IMR-90 (cell line): Measurements from ENCODE around the gene PRODH.

Experiments used
- BHLHE40 ChIP-seq: fragments of 150-350 bp; IDR thresholded peaks from 2 replicates; pipeline ENCODE4 v1.6.1; 2016; ENCODE audit warnings: mild to moderate bottlenecking, low read depth, low read length
- CEBPB ChIP-seq: IDR thresholded peaks from 2 replicates; pipeline ENCODE4 v1.6.1; 2012; ENCODE audit warnings: low read depth, low read length, improper control_type of control experiment
- CTCF ChIP-seq: conservative IDR thresholded peaks from 2 replicates; pipeline ENCODE4 v1.5.1; 2012; ENCODE audit warnings: mild to moderate bottlenecking, low read depth, low read length, improper control_type of control experiment
- FOS ChIP-seq: fragments of 150-350 bp; IDR thresholded peaks from 2 replicates; pipeline ENCODE4 v1.6.1; 2016; ENCODE audit warnings: low read depth, low read length
- MXI1 ChIP-seq: IDR thresholded peaks from 2 replicates; pipeline ENCODE4 v1.6.1; 2012; ENCODE audit warnings: low read depth, mild to moderate bottlenecking, low read length, moderate library complexity, borderline replicate concordance
- POLR2A ChIP-seq: IDR thresholded peaks from 2 replicates; pipeline ENCODE4 v1.6.1; 2012; ENCODE audit warnings: mild to moderate bottlenecking, low read depth, low read length
- RAD21 ChIP-seq: IDR thresholded peaks from 2 replicates; pipeline ENCODE4 v1.6.1; 2012; ENCODE audit warnings: low read length, improper control_type of control experiment
- RCOR1 ChIP-seq: IDR thresholded peaks from 2 replicates; pipeline ENCODE4 v1.6.1; 2012; ENCODE audit warnings: mild to moderate bottlenecking, low read length, improper control_type of control experiment; ENCODE audit not compliant: insufficient replicate concordance
- RFX5 ChIP-seq: IDR thresholded peaks from 2 replicates; pipeline ENCODE4 v1.8.0; 2012; ENCODE audit warnings: low read depth, mild to moderate bottlenecking, low read length, moderate library complexity
- USF2 ChIP-seq: fragments of 150-350 bp; IDR thresholded peaks from 2 replicates; pipeline ENCODE4 v1.6.1; 2017; ENCODE audit warnings: mild to moderate bottlenecking, antibody characterized with exemption, low read length, low read depth

DNA sequence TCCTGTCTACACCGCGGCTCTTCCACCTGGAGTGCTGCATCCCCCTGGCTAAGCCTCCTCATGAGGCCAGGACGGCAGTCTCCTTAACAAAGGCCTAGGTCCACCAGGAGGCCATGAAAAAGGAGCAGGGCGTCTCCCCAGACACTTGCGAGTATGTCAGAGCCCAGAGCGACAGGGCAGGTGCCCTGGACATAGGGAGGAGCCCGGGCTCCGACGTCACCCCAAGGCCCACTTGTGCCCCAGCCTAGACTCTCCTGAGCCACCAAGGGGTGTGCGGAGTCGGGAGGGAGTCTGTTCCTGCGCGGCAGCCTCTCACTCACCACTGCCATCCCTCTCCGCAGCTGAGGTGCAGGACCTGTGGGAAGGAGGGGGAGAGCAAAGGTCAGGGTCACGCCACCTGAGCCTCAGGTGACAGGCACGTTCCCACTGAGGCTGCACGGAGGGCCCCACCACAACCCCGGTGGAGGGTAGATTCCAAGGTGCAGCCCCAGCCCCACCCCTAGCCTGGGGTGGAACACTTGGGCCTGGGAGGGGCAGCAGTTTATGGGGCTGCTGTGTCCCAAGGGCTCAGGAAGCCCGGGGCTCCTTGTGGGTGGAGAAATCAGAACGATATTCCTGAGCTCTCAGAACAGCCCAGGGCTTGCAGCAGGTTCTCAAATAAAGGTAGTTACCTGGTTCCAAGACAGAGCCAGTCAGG, 10.6 kb downstream of the PRODH start:
- TF ChIP-seq CTCF = no peak
- no peak for TF ChIP-seq RCOR1
- TF ChIP-seq MXI1 = no peak
- no peak for TF ChIP-seq USF2
- TF ChIP-seq POLR2A = no peak
- no peak for TF ChIP-seq CEBPB
- no peak for TF ChIP-seq BHLHE40
- no peak for TF ChIP-seq FOS
- TF ChIP-seq RFX5 = no peak
- TF ChIP-seq RAD21 = no peak
